ENCODE results near the gene POLDIP3. TPM values are rescaled to one million over a fixed set of nuclear protein-coding genes. Genes with fewer than 3 reads are reported as not detected.

POLDIP3 gene
- total and polyA plus RNA-seq, 2 experiments from 2014 or later: 31.4 to 40.3 TPM

DNA sequence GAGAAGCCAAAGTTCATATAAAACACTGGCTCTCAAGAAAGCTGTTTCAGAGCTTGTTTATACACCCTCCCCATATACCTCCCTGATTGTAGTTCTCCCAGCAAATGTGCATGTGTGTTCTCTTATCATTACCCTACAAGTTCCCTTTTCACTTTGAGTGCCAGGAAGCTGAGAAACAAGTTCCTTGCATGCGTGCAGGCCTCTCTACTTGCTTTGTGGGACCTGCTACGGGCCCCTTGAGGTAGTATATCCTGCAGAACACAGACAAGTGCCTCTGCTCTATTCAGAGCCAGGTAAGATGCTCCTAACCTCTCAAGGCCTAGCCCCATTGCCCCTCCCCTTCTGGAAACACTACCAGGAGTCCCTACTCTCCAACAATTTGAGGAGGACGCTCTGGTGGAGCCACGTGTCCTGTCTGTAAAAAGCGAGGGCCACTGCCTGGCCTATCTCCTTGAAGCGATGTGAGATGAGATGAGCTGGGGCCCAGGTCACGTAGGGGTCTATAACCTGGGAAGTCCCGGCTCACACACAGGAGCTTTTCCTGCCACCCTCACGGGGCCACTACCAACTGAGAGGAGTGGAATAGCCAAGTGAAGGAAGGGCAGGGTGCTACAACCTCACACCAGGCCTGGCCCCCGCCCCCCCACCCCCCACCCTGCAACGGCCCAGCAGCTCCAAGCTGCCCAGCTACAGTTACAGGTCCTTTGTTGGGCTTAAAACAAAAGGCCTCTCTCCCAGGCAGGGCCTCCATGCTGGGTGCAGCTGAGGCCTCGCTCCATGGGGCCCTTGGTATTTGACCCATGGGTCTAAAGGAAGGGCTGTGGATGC, 28.3 kb upstream of the POLDIP3 start:
- peak; percentile 48 for DNase-seq (ENCODE audit: low spot score)
- Histone ChIP-seq H3K27me3 (no peaks in the 10 kb centered on the region), H3K4me2 (peak overlapping the region; percentile 53), H4K20me1 (ENCODE audit: insufficient read depth, poor library complexity, severe bottlenecking) (peaks cover 29% of the 10 kb centered on the region), H3K79me2 (peaks cover 97% of the 10 kb centered on the region), H3K36me3 (replicated peaks; ENCODE audit: insufficient read depth, low read depth) (no peaks in the 10 kb centered on the region), H3K9me2 (replicated peaks; ENCODE audit: insufficient read depth) (no peaks in the 10 kb centered on the region), H3K27ac (peak overlapping the region; percentile 100), H3K9me3 (ENCODE audit: low read depth) (no peaks in the 10 kb centered on the region), H2AFZ (no peak overlapping the region), H3K4me1 (ENCODE audit: insufficient read depth) (peaks cover 68% of the 10 kb centered on the region), H3K4me3 (no peak overlapping the region)
- no peak for TF ChIP-seq CTCF (IDR thresholded peaks at IDR 0.05; ENCODE audit: poor library complexity)
- no peak for TF ChIP-seq EZH2 (IDR thresholded peaks at IDR 0.05; ENCODE audit: borderline replicate concordance)
- WGBS (ENCODE audit: low lambda C conversion rate, missing lambda C conversion rate): 82% methylated on average over 11 of the region's 12 CpGs

DNA sequence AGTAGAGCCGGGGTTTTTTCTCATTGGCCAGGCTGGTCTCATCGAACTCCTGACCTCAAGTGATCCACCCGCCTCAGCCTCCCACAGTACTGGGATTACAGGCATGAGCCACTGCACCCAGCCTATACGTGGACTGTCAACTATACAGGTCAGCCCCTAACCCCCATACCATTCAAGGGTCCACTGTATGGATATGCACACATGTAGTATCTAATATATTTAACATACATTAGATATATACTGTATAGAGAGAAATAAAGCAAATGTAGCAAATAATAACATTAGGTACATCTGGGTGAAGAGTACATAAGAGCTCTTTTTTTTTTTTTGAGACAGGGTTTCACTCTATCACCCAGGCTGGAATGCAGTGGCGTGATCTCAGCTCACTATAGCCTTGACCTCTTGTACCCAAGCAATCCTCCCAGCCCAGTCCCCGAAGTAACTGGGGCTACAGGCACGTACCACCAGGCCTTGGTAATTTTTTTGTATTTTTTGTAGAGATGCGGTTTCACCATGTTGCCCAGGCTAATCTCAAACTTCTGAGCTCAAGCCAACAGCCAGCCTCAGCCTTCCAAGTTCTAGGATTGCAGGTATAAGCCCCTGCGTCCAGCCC, 27.2 kb upstream of the POLDIP3 start:
- no peaks in the 10 kb centered on the region for H3K36me3 ChIP-seq (replicated peaks; ENCODE audit: insufficient read depth, low read depth)
- H3K4me2 ChIP-seq: peak overlapping the region; percentile 56
- H3K9me3 ChIP-seq (ENCODE audit: low read depth): no peaks in the 10 kb centered on the region
- H3K27me3 ChIP-seq: no peaks in the 10 kb centered on the region
- peak overlapping the region; percentile 100 for H3K27ac ChIP-seq
- no peak overlapping the region for H2AFZ ChIP-seq
- H3K4me3 ChIP-seq: no peak overlapping the region
- H3K4me1 ChIP-seq (ENCODE audit: insufficient read depth): peaks cover 58% of the 10 kb centered on the region
- H3K79me2 ChIP-seq: peaks cover 97% of the 10 kb centered on the region
- TF ChIP-seq EZH2 (IDR thresholded peaks at IDR 0.05; ENCODE audit: borderline replicate concordance) (no peak), CTCF (IDR thresholded peaks at IDR 0.05; ENCODE audit: poor library complexity) (no peak), EZH2phosphoT487 (IDR thresholded peaks at IDR 0.05; ENCODE audit: low read depth, severe bottlenecking, unreplicated experiment) (no peak)
- H4K20me1 ChIP-seq (ENCODE audit: insufficient read depth, poor library complexity, severe bottlenecking): peaks cover 30% of the 10 kb centered on the region
- WGBS (ENCODE audit: low lambda C conversion rate, missing lambda C conversion rate): 75% methylated on average over 9 of the region's 9 CpGs
- H3K9me2 ChIP-seq (replicated peaks; ENCODE audit: insufficient read depth): no peaks in the 10 kb centered on the region
- DNase-seq (ENCODE audit: low spot score): peak; percentile 36

DNA sequence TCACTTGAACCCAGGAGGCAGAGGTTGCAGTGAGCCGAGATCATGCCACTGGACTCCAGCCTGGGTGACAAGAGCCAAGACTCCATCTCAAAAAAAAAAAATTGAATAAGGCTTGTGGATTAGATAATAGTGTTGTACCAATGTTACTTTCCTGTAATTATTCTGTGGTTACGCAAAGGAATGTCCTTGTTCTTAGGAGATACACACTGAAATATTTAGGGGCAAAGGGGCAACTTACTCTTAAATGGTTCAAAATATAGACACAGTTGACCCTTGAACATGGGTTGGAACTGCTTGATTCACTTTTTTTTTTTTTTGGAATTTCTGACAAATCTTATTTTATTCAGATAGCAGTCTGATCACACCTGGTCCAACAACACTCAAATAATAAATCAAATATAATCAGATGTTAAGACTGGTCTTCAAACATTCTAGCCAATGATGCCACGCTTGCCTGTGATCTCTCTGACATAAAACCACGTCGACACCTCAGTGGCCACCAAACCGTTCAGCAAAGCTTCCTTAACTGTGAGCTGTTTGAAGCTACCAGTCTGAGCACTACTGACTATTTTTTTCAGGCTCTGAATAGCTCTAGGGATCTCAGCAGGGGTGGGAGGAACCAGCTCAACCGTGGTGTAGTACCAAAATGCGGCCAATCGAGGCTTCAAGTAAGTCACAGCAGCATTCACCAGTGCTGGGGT, 25.0 kb upstream of the POLDIP3 start:
- Histone ChIP-seq H3K9me3 (ENCODE audit: low read depth) (no peaks in the 10 kb centered on the region), H3K27ac (no peak overlapping the region), H3K4me1 (ENCODE audit: insufficient read depth) (peaks cover 36% of the 10 kb centered on the region), H3K9me2 (replicated peaks; ENCODE audit: insufficient read depth) (no peaks in the 10 kb centered on the region), H3K79me2 (peaks cover 90% of the 10 kb centered on the region), H3K4me2 (no peak overlapping the region), H4K20me1 (ENCODE audit: insufficient read depth, poor library complexity, severe bottlenecking) (peaks cover 19% of the 10 kb centered on the region), H2AFZ (no peak overlapping the region), H3K4me3 (no peak overlapping the region), H3K36me3 (replicated peaks; ENCODE audit: insufficient read depth, low read depth) (no peaks in the 10 kb centered on the region), H3K27me3 (no peaks in the 10 kb centered on the region)
- TF ChIP-seq EZH2 (IDR thresholded peaks at IDR 0.05; ENCODE audit: borderline replicate concordance): no peak
- no peak for TF ChIP-seq EZH2phosphoT487 (IDR thresholded peaks at IDR 0.05; ENCODE audit: low read depth, severe bottlenecking, unreplicated experiment)
- TF ChIP-seq CTCF (IDR thresholded peaks at IDR 0.05; ENCODE audit: poor library complexity): no peak
- WGBS (ENCODE audit: low lambda C conversion rate, missing lambda C conversion rate): 90% methylated on average over 9 of the region's 9 CpGs
- DNase-seq (ENCODE audit: low spot score): peak; percentile 2

Measured in hepatocyte (in vitro differentiated cells).